ENCODE measurements around the gene LSS.

DNA sequence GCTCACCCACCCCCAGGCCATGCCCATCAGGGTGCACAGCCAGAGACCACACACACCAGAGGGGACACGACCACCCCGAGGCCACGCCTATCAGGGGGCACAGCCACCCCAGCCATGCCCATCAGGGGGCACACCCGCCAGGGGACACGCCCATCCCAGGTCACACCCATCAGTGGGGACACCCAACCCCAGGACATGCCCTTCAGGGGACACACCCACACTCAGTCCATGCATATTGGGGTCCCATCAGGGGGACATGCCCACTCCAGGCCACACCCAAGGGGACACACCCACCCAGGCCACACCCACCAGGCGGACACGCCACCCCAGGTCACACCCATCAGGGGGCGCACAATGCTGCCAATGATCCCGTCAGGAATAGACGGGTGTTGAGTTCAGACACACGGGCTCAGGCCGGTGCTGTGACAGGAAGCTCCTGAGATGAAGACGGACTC, 36.1 kb upstream of the LSS start:
- TF ChIP-seq, protein P1, sequence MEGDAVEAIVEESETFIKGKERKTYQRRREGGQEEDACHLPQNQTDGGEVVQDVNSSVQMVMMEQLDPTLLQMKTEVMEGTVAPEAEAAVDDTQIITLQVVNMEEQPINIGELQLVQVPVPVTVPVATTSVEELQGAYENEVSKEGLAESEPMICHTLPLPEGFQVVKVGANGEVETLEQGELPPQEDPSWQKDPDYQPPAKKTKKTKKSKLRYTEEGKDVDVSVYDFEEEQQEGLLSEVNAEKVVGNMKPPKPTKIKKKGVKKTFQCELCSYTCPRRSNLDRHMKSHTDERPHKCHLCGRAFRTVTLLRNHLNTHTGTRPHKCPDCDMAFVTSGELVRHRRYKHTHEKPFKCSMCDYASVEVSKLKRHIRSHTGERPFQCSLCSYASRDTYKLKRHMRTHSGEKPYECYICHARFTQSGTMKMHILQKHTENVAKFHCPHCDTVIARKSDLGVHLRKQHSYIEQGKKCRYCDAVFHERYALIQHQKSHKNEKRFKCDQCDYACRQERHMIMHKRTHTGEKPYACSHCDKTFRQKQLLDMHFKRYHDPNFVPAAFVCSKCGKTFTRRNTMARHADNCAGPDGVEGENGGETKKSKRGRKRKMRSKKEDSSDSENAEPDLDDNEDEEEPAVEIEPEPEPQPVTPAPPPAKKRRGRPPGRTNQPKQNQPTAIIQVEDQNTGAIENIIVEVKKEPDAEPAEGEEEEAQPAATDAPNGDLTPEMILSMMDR (conservative IDR thresholded peaks at IDR 0.05; ENCODE audit: low read depth, low read length), result no peak
- no peak for TF ChIP-seq EZH2 (IDR thresholded peaks at IDR 0.05; ENCODE audit: low read length, unreplicated experiment)
